ENCODE measurements around the gene CCSAP.

Gene CCSAP

DNA sequence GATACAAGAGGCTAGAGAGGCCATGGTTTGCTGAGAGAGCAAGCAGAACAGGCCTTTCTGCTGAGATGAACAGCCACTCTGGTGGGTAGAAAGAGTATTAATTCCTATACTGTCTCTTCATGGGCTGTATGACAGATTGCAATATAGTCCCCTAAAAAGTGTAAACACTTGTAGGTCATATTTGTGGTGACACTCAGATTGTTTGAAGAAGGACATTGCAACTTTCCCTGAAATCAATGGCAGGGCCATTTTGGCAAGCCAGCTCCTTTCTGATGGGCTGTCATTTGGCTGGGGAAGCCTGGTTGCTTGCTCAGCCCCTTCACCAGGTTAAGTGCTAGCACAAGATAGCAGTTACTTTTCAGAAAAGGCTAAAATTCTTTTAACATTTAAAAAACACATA is 44.4 kb downstream of the CCSAP start:
- no peak for DNase-seq (ENCODE audit: low read depth in 1 of 2, low spot score in 1 of 2)
- Histone ChIP-seq H3K27ac (replicated peaks) (no peak overlapping the region), H3K27me3 (ENCODE audit: insufficient read depth, poor library complexity, severe bottlenecking) (no peaks in the 10 kb centered on the region), H3K4me3 (replicated peaks; ENCODE audit: insufficient read depth, low read length) (no peak overlapping the region)
- TF ChIP-seq GABPA (IDR thresholded peaks at IDR 0.05; ENCODE audit: low read depth) (no peak), SPI1 (IDR thresholded peaks at IDR 0.05; ENCODE audit: borderline replicate concordance, low read depth) (no peak), POLR2AphosphoS5 (IDR thresholded peaks at IDR 0.05; ENCODE audit: low read depth) (no peak)
- TF ChIP-seq, protein P1, sequence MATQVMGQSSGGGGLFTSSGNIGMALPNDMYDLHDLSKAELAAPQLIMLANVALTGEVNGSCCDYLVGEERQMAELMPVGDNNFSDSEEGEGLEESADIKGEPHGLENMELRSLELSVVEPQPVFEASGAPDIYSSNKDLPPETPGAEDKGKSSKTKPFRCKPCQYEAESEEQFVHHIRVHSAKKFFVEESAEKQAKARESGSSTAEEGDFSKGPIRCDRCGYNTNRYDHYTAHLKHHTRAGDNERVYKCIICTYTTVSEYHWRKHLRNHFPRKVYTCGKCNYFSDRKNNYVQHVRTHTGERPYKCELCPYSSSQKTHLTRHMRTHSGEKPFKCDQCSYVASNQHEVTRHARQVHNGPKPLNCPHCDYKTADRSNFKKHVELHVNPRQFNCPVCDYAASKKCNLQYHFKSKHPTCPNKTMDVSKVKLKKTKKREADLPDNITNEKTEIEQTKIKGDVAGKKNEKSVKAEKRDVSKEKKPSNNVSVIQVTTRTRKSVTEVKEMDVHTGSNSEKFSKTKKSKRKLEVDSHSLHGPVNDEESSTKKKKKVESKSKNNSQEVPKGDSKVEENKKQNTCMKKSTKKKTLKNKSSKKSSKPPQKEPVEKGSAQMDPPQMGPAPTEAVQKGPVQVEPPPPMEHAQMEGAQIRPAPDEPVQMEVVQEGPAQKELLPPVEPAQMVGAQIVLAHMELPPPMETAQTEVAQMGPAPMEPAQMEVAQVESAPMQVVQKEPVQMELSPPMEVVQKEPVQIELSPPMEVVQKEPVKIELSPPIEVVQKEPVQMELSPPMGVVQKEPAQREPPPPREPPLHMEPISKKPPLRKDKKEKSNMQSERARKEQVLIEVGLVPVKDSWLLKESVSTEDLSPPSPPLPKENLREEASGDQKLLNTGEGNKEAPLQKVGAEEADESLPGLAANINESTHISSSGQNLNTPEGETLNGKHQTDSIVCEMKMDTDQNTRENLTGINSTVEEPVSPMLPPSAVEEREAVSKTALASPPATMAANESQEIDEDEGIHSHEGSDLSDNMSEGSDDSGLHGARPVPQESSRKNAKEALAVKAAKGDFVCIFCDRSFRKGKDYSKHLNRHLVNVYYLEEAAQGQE (IDR thresholded peaks at IDR 0.05; ENCODE audit: insufficient replicate concordance, low read depth) = no peak
- TF ChIP-seq, protein P2, sequence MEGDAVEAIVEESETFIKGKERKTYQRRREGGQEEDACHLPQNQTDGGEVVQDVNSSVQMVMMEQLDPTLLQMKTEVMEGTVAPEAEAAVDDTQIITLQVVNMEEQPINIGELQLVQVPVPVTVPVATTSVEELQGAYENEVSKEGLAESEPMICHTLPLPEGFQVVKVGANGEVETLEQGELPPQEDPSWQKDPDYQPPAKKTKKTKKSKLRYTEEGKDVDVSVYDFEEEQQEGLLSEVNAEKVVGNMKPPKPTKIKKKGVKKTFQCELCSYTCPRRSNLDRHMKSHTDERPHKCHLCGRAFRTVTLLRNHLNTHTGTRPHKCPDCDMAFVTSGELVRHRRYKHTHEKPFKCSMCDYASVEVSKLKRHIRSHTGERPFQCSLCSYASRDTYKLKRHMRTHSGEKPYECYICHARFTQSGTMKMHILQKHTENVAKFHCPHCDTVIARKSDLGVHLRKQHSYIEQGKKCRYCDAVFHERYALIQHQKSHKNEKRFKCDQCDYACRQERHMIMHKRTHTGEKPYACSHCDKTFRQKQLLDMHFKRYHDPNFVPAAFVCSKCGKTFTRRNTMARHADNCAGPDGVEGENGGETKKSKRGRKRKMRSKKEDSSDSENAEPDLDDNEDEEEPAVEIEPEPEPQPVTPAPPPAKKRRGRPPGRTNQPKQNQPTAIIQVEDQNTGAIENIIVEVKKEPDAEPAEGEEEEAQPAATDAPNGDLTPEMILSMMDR (IDR thresholded peaks at IDR 0.05; ENCODE audit: insufficient read depth, low read length) = no peak

DNA sequence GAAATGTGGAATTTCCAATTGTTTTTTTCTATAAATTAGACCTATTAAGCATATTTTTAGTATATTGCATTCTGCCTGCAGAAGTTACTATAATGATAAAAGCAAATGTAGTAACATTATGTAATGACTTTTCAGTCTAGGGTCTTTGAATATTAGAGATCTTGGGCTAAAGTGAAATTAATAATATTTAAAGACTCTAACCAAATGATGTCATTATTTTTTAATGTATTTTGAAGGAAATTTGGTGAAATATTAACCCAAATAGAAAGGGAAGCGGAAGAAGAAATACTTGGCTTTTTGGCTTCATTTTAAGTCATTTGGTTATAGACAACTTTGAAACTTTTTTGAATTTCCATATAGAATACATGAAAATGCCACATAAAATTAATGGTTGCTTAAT is 45.1 kb downstream of the CCSAP start:
- TF ChIP-seq POLR2AphosphoS5 (IDR thresholded peaks at IDR 0.05; ENCODE audit: low read depth) = no peak
- no peak for TF ChIP-seq GABPA (IDR thresholded peaks at IDR 0.05; ENCODE audit: low read depth)
- TF ChIP-seq, protein P1 (IDR thresholded peaks at IDR 0.05; ENCODE audit: insufficient replicate concordance, low read depth) = no peak
- no peak for TF ChIP-seq SPI1 (IDR thresholded peaks at IDR 0.05; ENCODE audit: borderline replicate concordance, low read depth)
- TF ChIP-seq, protein P2 (IDR thresholded peaks at IDR 0.05; ENCODE audit: insufficient read depth, low read length) = no peak
- no peak overlapping the region for H3K4me3 ChIP-seq (replicated peaks; ENCODE audit: insufficient read depth, low read length)
- H3K27ac ChIP-seq (replicated peaks) = no peak overlapping the region
- H3K27me3 ChIP-seq (ENCODE audit: insufficient read depth, poor library complexity, severe bottlenecking) = no peaks in the 10 kb centered on the region
- DNase-seq (ENCODE audit: low read depth in 1 of 2, low spot score in 1 of 2) = no peak

- no peak for TF ChIP-seq GABPA (IDR thresholded peaks at IDR 0.05; ENCODE audit: low read depth)
- no peak for TF ChIP-seq POLR2AphosphoS5 (IDR thresholded peaks at IDR 0.05; ENCODE audit: low read depth)
- TF ChIP-seq, protein P2 (IDR thresholded peaks at IDR 0.05; ENCODE audit: insufficient read depth, low read length) = no peak
- no peak for TF ChIP-seq SPI1 (IDR thresholded peaks at IDR 0.05; ENCODE audit: borderline replicate concordance, low read depth)
- TF ChIP-seq, protein P1 (IDR thresholded peaks at IDR 0.05; ENCODE audit: insufficient replicate concordance, low read depth) = no peak
- Histone ChIP-seq H3K27me3 (ENCODE audit: insufficient read depth, poor library complexity, severe bottlenecking) (no peaks in the 10 kb centered on the region), H3K27ac (replicated peaks) (no peak overlapping the region), H3K4me3 (replicated peaks; ENCODE audit: insufficient read depth, low read length) (no peak overlapping the region)
- no peak for DNase-seq (ENCODE audit: low read depth in 1 of 2, low spot score in 1 of 2)
Observed at GRCh38 chr1:229296541-229296941, 46.3 kb downstream of the CCSAP start.

Measured in HL-60 (cell line).